HG03354 (cell line): ENCODE data around the gene IL21R.

Experiments used
- ATAC-seq: cut with Tn5 transposase; IDR thresholded peaks from one replicate; pipeline ENCODE4 v1.9.1; 2021; ENCODE audit warnings: mild to moderate bottlenecking; ENCODE audit not compliant: unreplicated experiment, poor library complexity, severe bottlenecking

The IL21R gene

GRCh38 chr16:27500801-27501200, 98.8 kb downstream of the IL21R start:
- no peak for ATAC-seq
